Endodermal cell (in vitro differentiated cells): ENCODE results near the gene CSNK2A3. TPM values are rescaled to one million over a fixed set of nuclear protein-coding genes. Genes with fewer than 3 reads are reported as not detected.

ENCODE experiments used
- DNase-seq: peaks from one replicate; pipeline ENCODE4 v3.0.0-alpha.2; 2017
- H3K27ac ChIP-seq: 2 replicates; pipeline ENCODE4 v1.5.1; 2013; ENCODE audit warnings: mild to moderate bottlenecking, low read depth, low read length, moderate library complexity
- H3K27me3 ChIP-seq: 2 replicates; pipeline ENCODE4 v1.6.1; 2013; ENCODE audit warnings: mild to moderate bottlenecking, low read length, moderate library complexity; ENCODE audit not compliant: insufficient read depth, control insufficient read depth, poor library complexity, severe bottlenecking
- H3K36me3 ChIP-seq: 2 replicates; pipeline ENCODE4 v1.7.0; 2013; ENCODE audit warnings: mild to moderate bottlenecking, low read length, moderate library complexity; ENCODE audit not compliant: control insufficient read depth, insufficient read depth
- H3K4me1 ChIP-seq: one replicate; pipeline ENCODE4 v1.7.0; 2013; ENCODE audit warnings: low read length; ENCODE audit not compliant: control insufficient read depth, insufficient read depth
- H3K4me3 ChIP-seq: 2 replicates; pipeline ENCODE4 v1.5.1; 2013; ENCODE audit warnings: mild to moderate bottlenecking, low read length, moderate library complexity
- H3K9ac ChIP-seq: 2 replicates; pipeline ENCODE4 v1.6.1; 2013; ENCODE audit warnings: mild to moderate bottlenecking, low read length, moderate library complexity; ENCODE audit not compliant: poor library complexity, severe bottlenecking; ENCODE audit errors: extremely low read depth
- H3K9me3 ChIP-seq: 2 replicates; pipeline ENCODE4 v1.6.1; 2013; ENCODE audit warnings: mild to moderate bottlenecking, low read length, moderate library complexity; ENCODE audit not compliant: control insufficient read depth
- H3K27ac Mint-ChIP-seq: 2 replicates; pipeline ENCODE4 v1.8.0; 2020; ENCODE audit warnings: mixed read lengths
- H3K27me3 Mint-ChIP-seq: 2 replicates; pipeline ENCODE4 v1.8.0; 2021; ENCODE audit warnings: mild to moderate bottlenecking, mixed read lengths; ENCODE audit not compliant: insufficient read depth
- H3K36me3 Mint-ChIP-seq: 2 replicates; pipeline ENCODE4 v1.8.0; 2020; ENCODE audit warnings: low read depth, mixed read lengths
- H3K4me1 Mint-ChIP-seq: 2 replicates; pipeline ENCODE4 v1.8.0; 2020; ENCODE audit warnings: mixed read lengths
- H3K4me3 Mint-ChIP-seq: 2 replicates; pipeline ENCODE4 v1.8.0; 2020; ENCODE audit warnings: mild to moderate bottlenecking, moderate library complexity, mixed read lengths
- H3K9me3 Mint-ChIP-seq: 2 replicates; pipeline ENCODE4 v1.8.0; 2020; ENCODE audit warnings: mild to moderate bottlenecking, mixed read lengths
- WGBS, 2 experiments: methylation state at CpG; one replicate each; pipeline versions ENCODE4 v1.1.5 to v1.1.7; 2013; ENCODE audit warnings: missing lambda C conversion rate in 2 of 2, mixed read lengths in 1 of 2; ENCODE audit not compliant: insufficient coverage in 1 of 2, insufficient read length in 1 of 2; 5-methylcytosine and 5-hydroxymethylcytosine counted together
- total RNA-seq, 2 donors: library from RNA; stranded (reverse); fragmentation: NEBNext Ultra II Directional in 1 of 2; extraction: Animal tissue kit (Norgen Biotek cat#: 25700) in 1 of 2; gene quantifications; 2 replicates in 1 of 2; 3 replicates in 1 of 2; pipeline ENCODE4 v1.2.1, GENCODE V29; 2021
- TF ChIP-seq, protein P1 (sequence below): fragments of 200-600 bp; sonication (generic); conservative IDR thresholded peaks from 2 replicates; pipeline ENCODE4 v1.5.0; 2021; ENCODE audit warnings: antibody characterized with exemption, mild to moderate bottlenecking

The CSNK2A3 gene
- total RNA-seq, 2 donors from 2014 or later = 0.82 to 2.1 TPM

DNA sequence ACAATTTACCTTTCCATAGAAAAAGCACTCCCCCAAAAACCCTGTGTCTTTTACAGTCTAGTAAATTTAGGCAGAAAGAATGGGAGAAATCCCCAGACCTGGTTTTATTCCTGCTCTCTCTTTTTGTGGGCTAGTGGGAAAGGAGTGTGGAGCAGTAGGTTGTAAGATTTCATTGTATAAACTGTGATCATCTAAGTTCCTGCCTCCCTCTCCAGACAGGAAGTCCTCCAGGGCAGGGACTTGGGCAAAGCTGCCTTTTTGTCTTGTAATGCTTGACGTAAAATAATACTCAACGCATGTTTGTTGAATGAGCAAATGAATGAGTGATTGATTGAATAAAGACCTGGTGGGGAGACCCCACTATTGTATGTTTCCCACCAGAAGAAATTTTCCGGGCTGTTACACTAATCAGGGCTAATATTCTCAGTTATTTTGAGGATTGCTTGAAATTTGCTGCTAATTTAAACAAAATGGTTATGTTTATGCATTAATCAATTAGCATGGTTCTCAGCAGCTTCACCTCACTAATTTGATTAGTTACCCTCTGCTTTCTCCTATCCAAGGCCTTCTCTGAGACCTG lies 36.3 kb downstream of the CSNK2A3 start:
- H3K36me3 ChIP-seq = no peaks in the 10 kb centered on the region
- Mint-ChIP-seq H3K9me3 (no peaks in the 10 kb centered on the region), H3K27me3 (peaks cover 3% of the 10 kb centered on the region), H3K4me3 (no peak overlapping the region), H3K27ac (no peak overlapping the region), H3K36me3 (no peaks in the 10 kb centered on the region), H3K4me1 (peaks cover 14% of the 10 kb centered on the region)
- TF ChIP-seq, protein P1, sequence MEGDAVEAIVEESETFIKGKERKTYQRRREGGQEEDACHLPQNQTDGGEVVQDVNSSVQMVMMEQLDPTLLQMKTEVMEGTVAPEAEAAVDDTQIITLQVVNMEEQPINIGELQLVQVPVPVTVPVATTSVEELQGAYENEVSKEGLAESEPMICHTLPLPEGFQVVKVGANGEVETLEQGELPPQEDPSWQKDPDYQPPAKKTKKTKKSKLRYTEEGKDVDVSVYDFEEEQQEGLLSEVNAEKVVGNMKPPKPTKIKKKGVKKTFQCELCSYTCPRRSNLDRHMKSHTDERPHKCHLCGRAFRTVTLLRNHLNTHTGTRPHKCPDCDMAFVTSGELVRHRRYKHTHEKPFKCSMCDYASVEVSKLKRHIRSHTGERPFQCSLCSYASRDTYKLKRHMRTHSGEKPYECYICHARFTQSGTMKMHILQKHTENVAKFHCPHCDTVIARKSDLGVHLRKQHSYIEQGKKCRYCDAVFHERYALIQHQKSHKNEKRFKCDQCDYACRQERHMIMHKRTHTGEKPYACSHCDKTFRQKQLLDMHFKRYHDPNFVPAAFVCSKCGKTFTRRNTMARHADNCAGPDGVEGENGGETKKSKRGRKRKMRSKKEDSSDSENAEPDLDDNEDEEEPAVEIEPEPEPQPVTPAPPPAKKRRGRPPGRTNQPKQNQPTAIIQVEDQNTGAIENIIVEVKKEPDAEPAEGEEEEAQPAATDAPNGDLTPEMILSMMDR = no peak
- H3K4me1 ChIP-seq = peaks cover 7% of the 10 kb centered on the region
- DNase-seq = no peak
- H3K4me3 ChIP-seq = no peak overlapping the region
- 89 to 98% methylated on average over 2 to 3 of the region's 3 CpGs for WGBS, 2 experiments
- no peak overlapping the region for H3K9ac ChIP-seq
- no peak overlapping the region for H3K27ac ChIP-seq
- H3K27me3 ChIP-seq = no peaks in the 10 kb centered on the region
- H3K9me3 ChIP-seq = no peaks in the 10 kb centered on the region

DNA sequence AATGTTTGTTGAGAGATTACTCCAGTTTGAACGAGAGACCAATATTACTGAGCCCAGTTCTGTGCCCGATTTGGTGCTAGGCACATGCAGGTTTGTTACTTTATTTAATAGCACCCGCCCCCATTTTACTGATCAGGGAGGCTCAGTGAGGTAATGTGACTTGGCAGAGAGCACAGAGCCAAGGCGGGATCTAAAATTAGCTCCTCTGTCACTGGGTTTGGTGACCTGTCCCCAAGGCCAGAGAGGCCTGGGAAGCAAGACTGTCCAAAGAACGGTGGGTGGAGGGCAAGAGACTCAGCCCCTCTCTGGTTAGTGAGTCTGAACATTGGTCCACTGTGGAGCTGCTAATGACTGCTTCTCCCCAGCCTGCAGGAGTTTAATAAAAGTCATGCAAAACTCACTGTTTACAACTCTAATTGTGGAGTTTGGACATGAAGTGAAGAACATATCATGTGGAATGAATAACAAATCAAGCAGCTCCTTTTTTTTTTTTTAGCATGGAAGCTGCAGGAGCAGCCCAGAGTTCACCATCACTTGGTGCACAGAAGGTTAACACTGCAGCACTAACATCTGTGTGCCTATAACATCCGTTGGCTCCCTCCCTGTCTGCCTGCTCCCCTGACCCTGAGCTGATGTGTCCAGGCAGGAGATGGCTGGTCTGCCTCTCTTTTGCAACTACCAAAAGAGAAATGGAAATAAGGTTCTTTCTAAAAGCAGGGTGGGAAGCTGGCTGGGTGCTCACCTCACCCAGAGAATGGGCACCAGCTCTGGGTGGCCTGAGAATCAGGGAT lies 39.0 kb downstream of the CSNK2A3 start:
- no peak for DNase-seq
- TF ChIP-seq, protein P1 = no peak
- Histone ChIP-seq H3K4me1 (no peaks in the 10 kb centered on the region), H3K27ac (no peak overlapping the region), H3K27me3 (no peaks in the 10 kb centered on the region), H3K36me3 (no peaks in the 10 kb centered on the region), H3K9ac (no peak overlapping the region), H3K4me3 (no peak overlapping the region), H3K9me3 (no peaks in the 10 kb centered on the region)
- H3K4me3 Mint-ChIP-seq = no peak overlapping the region
- H3K36me3 Mint-ChIP-seq = no peaks in the 10 kb centered on the region
- no peaks in the 10 kb centered on the region for H3K27me3 Mint-ChIP-seq
- H3K27ac Mint-ChIP-seq = no peak overlapping the region
- WGBS, 2 experiments = 82 to 84% methylated on average over 3 to 6 of the region's 6 CpGs
- no peaks in the 10 kb centered on the region for H3K9me3 Mint-ChIP-seq
- peaks cover 3% of the 10 kb centered on the region for H3K4me1 Mint-ChIP-seq

DNA sequence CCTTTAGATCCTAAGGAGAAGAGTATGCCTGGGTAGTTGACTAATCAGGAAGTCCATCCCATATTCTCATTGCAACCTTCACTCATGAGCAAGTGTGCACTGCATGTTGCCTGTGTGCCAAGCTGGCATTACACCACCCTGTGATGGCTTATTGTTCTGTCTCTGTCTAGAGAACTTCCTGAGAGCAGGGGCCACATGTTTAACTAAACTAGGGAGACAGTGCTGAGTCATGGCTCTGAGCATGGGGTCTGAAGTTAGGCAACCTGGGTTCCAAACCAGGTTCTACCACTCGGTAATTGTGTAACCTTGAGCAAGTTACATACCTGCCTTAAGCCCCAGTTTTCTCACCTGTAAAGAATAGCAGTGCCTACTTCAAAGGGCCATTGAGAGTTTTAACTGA lies 39.6 kb downstream of the CSNK2A3 start:
- H3K9me3 Mint-ChIP-seq = no peaks in the 10 kb centered on the region
- Histone ChIP-seq H3K27me3 (no peaks in the 10 kb centered on the region), H3K4me1 (no peaks in the 10 kb centered on the region), H3K9ac (no peak overlapping the region), H3K4me3 (no peak overlapping the region), H3K27ac (no peak overlapping the region), H3K36me3 (no peaks in the 10 kb centered on the region), H3K9me3 (no peaks in the 10 kb centered on the region)
- WGBS, 2 experiments = 81 to 100% methylated on average over 1 of the region's 1 CpG
- peaks cover 5% of the 10 kb centered on the region for H3K4me1 Mint-ChIP-seq
- H3K27me3 Mint-ChIP-seq = no peaks in the 10 kb centered on the region
- TF ChIP-seq, protein P1 = no peak
- H3K36me3 Mint-ChIP-seq = no peaks in the 10 kb centered on the region
- H3K4me3 Mint-ChIP-seq = no peak overlapping the region
- DNase-seq = no peak
- H3K27ac Mint-ChIP-seq = no peak overlapping the region
